AG09309 (cell line): Measurements from ENCODE around the gene C1QTNF8.
A peak's percentile ranks its signal among the peaks of the same experiment; 100 is the strongest.

Experiments used
- DNase-seq: peaks from one replicate; pipeline ENCODE4 v3.0.0-alpha.2; 2010; ENCODE audit warnings: low read depth
- H3K4me3 ChIP-seq: 2 replicates; pipeline ENCODE4 v1.5.1; 2011; ENCODE audit warnings: mild to moderate bottlenecking, low read depth, low read length, moderate library complexity; ENCODE audit not compliant: control insufficient read depth
- TF ChIP-seq, protein P1 (sequence below): IDR thresholded peaks from 2 replicates; pipeline ENCODE4 v1.5.1; 2011; ENCODE audit warnings: mild to moderate bottlenecking, low read depth, low read length, inconsistent platforms; ENCODE audit not compliant: insufficient read depth, control insufficient read depth; ENCODE audit errors: missing control alignments

C1QTNF8 gene

DNA sequence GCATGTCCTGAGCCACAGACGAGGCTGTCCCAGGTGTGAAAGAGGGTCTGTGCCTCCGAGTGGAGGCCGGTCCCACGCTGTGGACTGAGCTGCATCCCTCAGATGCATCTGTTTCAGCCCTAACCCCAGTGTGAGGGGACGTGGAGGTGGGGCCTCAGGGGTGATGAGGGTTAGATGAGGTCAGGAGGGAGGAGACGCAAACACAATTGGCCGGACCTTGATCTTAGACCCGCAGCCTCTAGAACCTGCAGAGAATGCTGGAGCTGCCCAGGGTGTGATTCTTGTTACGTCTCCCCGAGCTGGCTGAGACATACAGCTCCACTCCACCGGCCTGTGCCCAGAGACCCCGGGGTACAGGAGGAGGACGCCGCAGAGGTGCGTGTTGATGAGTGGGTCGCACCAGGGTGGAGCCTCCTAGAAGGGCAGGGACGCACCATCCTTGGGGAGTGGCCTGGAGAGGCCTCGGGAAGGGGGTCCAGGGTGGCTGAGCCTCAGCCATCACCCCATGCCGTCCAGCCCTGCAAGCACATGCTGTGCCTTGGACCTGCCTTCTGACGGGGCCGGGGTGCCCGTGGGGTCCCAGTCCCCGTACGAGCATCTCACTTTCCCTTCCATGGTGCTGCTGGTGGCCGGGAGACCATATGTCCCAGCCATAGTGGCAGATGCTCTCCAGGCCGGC, 16.6 kb upstream of the C1QTNF8 start:
- no peak for DNase-seq
- no peak overlapping the region for H3K4me3 ChIP-seq
- TF ChIP-seq, protein P1, sequence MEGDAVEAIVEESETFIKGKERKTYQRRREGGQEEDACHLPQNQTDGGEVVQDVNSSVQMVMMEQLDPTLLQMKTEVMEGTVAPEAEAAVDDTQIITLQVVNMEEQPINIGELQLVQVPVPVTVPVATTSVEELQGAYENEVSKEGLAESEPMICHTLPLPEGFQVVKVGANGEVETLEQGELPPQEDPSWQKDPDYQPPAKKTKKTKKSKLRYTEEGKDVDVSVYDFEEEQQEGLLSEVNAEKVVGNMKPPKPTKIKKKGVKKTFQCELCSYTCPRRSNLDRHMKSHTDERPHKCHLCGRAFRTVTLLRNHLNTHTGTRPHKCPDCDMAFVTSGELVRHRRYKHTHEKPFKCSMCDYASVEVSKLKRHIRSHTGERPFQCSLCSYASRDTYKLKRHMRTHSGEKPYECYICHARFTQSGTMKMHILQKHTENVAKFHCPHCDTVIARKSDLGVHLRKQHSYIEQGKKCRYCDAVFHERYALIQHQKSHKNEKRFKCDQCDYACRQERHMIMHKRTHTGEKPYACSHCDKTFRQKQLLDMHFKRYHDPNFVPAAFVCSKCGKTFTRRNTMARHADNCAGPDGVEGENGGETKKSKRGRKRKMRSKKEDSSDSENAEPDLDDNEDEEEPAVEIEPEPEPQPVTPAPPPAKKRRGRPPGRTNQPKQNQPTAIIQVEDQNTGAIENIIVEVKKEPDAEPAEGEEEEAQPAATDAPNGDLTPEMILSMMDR = no peak

DNA sequence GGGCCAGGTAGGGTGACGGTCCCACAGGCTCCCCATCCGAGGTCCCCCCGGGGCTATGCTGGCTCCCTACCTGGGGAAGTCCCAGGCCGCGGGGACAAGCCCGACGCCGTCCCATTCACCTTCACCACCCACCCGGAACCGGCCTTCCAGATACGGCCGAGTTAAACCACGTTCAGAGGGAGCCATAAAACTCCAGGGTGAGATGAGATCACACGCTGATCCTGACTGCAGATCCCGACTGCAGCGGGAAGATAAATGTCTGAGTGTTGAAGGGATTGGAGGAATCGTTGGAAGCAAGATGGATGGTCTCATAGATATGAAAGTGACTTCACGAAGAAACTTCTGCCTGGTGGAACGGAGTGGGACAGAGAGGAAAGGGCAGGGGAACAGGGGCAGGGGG, 13.6 kb upstream of the C1QTNF8 start:
- DNase-seq = no peak
- TF ChIP-seq, protein P1 = no peak
- H3K4me3 ChIP-seq = no peak overlapping the region

DNA sequence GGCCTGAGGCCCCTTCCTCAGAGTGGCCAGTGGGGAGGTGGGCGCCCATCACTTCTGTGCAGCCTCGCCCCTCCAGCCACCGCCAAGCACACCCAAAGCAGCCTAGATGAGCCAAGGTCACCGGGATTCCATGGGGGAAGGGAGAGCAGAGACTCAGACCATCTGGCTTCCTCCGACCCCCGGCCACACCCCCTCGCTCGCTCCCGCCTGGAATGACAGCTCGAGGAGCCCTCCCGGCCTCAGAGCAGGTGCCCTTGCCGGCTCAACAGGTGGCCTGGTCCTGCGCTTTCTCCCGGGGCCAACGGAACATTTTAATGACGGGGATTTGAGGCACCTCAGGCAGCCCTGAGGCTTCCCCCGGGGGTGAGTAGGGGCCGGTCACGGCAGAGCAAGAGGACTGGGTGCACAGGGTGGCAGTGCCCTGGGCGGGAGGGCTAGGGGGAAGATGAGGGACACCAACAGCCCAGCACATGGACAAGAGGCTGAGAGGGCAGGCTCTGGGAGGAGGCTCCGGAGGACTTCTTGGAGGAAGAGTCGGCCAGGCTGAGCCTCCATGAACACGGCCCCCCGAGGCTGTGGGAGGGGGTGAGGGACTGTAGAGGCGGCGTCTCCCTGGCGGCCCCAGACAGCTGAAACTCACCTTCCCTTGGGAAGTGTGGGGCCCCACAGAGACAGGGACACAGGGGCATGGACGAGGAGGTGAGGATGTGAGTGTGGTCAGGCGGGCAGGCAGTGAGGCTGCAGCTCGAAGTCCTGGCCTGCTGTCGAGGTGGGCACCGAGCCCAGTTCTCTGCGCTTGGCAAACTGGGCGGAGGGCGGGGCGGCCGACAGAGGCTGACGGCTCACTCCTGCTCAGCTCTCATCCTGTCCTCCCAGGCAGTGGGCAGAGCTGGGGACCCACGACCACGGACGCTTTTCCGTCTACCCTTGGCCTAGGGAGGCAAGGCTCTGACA, 12.5 kb upstream of the C1QTNF8 start:
- H3K4me3 ChIP-seq = no peak overlapping the region
- peak; percentile 8 for DNase-seq
- TF ChIP-seq, protein P1 = no peak

DNA sequence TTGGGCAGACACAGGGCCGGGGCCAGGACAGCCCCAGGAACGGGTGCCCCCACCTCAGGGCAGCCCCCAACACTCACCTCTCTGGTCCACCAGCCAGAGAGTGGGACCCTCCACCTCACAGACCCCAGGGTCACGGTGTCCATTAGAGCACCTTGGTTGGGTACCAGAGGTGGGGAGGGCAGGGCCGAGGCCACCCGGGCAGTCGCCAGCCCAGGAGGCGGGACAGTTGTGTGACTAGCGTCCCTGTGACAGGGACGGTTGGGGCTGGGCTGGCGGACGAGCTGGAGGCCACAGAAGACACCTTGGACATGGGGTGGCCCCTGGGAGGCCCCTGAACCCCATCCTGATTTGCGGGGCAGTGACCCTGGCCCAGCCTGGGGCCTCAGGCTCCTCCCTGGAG, 11.7 kb upstream of the C1QTNF8 start:
- H3K4me3 ChIP-seq = no peak overlapping the region
- TF ChIP-seq, protein P1 = no peak
- no peak for DNase-seq

DNA sequence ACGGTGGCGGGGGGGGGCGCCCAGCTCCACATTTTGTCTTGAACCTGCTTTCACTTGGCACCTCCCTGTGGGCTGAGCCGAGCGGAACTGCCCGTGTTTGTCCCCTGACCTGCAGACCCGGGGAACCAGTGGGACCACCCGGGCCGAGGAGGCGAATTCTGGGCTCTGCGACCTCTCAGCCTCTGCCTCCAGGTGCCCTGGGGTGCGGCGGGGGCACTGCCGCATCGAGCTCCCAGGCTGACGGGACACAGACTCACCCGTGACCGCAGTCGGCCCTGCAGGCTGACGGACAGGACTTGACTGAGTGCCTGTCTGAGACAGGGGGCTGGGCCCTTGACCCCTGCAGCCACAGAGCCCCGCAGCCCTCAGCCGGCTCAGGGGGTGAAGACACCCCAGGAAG, 11.1 kb upstream of the C1QTNF8 start:
- TF ChIP-seq, protein P1 = no peak
- no peak for DNase-seq
- H3K4me3 ChIP-seq = no peak overlapping the region

DNA sequence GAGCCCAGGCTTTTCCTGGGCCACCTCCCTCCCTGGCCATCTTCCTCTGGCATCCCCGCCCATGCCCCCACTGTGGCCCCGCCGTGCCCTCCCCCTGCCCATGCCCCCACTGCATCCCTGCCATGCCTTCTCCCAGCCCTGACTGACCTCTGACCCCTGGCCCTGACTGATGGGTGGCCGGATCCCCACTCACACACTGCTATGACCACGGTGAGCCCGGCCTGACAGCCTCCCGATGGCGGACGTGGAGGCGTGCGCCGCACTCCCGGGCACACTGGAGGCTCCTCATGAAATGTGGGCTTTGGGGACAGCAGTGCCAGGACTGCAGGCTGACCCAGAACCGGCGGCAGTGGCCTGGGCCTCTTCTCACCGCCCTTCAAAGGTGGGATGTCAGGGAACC, 10.6 kb upstream of the C1QTNF8 start:
- TF ChIP-seq, protein P1 = no peak
- DNase-seq = no peak
- H3K4me3 ChIP-seq = no peak overlapping the region
